HG03354 (cell line): Measurements from ENCODE around the gene SHROOM3.
"Not testable (repeated sequence)": the region's sequence is repeated elsewhere in the genome, so short reads cannot be mapped to it uniquely, and the experiment has no call there.

Experiments used
- ATAC-seq: cut with Tn5 transposase; IDR thresholded peaks from one replicate; pipeline ENCODE4 v1.9.1; 2021; ENCODE audit warnings: mild to moderate bottlenecking; ENCODE audit not compliant: unreplicated experiment, poor library complexity, severe bottlenecking

SHROOM3 gene

GRCh38 chr4:76608549-76608948 lies 173.5 kb downstream of the SHROOM3 start:
- not testable (repeated sequence) for ATAC-seq

GRCh38 chr4:76610751-76611547 lies 175.9 kb downstream of the SHROOM3 start:
- ATAC-seq = no peak

- ATAC-seq = no peak
These were observed 176.7 kb downstream of the SHROOM3 start for GRCh38 chr4:76611616-76612207.

- ATAC-seq = no peak
These were observed 179.6 kb downstream of the SHROOM3 start for GRCh38 chr4:76614589-76614988.

GRCh38 chr4:76615999-76616398 lies 181.0 kb downstream of the SHROOM3 start:
- ATAC-seq = no peak

GRCh38 chr4:76616526-76616925 lies 181.5 kb downstream of the SHROOM3 start:
- ATAC-seq = no peak

DNA sequence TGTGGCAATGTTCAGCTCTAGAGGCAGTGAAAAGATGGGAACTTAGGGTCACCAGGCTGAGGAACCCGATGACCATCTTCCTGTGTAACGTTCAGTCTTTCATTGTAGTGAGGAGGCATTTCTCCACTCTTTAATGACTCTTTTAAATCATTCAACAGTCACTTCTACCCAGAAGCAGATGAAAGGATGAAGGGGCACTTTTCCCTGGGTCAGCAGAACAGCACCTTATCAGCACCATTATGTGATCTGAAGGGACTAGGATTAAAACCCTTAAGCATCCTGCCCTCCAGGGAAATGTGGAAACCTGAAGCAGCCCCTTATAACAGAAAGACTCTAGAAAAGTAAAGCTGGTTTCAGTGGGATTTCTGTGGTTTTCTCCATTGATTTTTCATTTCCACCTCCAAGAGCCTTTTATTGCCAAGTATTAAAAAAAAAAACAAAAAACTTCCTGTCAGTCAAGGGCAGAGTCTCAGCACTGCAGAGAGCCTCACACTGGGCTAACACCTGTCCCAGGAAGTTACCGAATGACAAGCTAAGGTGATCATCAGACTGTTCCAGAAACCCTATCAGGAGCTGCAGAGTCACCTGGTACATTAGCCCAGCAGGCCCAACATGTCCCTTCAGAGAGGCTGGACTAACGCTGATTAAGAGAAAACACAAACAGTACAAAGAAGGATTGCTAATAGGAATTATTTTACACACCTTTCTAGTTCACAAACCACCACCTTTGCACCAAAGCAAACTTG lies 185.9 kb downstream of the SHROOM3 start:
- ATAC-seq = no peak

DNA sequence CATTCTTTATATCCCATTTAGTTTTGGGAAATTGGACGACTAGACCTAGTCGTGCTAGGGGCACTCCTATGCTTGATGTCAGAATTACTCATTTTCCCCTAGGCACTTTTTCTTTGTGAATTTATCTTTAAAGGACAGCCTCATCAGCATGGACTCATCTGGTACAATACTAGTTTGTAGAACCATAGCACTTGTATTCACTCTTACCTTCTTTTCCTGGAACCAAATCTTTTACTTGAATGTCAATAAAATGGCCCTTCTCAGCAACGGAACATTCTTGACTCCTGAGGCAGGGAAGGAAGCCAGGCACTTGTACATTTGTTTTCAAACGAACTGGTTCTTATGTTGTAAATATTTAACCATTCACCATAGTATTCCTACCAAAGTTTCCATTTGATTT lies 187.1 kb downstream of the SHROOM3 start:
- ATAC-seq = no peak

DNA sequence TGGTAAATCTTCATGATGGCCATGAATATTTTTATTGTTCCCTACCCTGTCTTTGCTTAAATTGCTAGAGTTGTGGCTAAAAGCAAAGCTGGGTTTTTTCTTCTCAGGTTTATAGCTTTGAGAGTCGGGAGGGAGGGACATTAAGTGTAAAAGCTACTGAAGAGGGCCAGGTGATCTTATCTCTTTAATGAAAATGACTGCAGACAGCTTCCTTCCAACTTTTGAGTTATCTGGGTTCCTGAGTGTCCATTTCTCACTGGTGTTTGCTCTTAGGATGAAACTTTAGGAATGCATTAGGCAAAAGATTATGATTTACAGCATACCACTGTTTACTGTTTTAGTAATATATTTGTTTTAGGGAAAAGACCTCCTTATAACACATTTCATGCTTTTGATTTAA lies 187.7 kb downstream of the SHROOM3 start:
- ATAC-seq = no peak

DNA sequence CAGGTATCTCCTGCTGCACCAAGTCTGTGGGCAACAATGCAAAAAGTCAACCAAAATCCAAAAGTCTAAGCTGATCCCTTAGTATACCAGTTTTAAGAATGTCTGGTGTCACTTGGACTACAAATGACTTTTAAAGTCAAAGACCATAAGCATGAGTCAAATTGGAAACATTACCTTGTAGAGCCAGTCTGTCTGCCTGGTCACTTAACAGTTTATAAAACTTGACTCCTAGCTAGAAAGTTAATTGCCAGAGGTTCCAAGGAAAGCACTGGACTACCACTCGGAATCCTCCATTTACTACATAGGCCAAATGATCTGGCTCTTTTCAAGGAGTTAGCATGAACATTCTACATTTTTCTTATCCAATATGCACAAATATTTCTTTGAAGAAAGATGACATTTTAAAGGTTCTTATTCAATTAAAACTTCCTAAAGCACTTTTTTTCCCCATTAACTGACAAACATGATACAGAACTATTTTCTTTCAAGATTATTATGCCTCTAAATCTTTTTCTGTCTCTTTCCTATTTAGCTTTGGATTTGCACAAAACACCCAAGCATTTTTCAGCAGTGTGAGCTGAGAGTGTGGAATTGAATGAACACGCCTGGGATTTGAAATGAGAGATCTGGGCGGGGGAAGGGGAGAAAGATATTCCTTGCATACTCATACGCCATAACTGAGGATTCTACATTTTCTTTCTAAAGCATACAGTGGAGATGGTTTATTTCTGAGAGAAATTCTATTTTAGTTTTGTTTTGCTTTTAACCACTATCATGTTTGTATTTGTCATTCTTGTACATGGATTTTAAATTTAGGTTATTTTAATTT lies 188.4 kb downstream of the SHROOM3 start:
- no peak for ATAC-seq

- ATAC-seq = no peak
These were observed 189.2 kb downstream of the SHROOM3 start for GRCh38 chr4:76624241-76624681.

DNA sequence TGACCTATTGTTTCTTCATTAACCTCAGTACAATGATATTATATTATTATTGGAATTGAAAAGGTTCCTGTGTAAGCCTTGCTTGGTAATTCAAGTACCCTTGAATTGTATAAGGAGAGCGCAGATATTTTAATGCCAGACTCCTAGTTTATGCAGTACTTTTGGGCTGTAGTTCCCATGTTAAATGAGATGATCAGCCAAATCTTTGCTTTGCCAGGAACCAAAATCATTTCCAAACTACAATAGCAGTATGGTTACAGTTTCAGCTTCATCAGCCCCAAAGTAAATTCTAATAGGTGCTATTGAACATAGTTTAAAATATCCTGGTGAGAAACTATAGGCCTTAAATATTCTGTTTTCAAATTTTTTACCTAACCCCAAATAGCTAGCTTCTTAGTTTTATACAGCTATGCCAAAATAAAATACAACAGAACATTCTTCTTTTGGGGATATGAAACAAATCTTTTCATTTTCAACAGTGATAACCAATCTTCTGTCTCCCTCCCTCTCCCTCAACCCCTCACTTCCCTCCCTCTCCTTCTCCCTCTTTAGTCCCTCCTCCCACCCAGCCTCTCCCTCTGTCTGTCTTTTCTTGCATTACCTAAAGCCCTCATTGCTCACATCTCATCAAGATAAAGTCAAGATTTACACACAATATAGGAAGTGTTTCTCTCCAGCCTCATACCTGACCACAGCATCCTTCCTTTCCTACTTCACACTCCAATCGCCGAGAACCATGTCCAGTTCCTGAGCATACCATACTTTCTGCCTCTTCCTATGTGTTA lies 190.1 kb downstream of the SHROOM3 start:
- no peak for ATAC-seq

DNA sequence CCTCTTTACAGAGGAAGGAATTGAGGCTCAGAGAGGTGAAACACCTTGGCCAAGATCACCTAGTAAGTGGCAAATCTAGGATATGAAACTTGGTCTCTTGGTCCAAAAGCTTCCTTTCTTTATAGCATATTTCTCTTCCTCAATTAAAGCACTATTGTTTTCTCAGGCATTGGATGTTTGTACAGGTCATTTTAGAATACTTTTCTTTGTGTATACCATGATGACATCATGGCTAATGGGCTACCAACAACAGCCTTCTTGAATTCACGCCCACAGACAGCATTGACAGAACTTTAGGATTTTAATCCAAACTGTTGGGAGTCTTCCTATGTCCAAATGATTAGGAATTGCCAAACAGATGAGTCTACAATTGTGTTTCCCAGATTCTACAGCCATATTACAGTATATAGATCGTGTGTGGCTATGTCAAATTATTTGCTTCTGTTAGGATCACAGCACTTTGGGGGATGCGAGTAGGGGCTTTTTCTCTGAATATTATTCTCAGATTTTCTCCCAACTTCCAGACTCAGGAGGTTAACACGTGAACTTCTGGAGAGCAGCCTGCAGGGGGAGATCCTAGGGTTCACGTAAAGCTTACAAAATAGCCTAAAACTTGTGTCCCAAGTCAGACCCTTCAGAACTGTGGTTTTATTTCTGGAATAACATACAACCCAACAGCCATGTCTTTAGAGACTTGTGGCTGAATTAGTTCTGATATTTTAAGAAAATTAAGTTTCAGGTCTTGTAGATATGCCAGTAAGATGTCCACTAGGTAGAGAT lies 191.8 kb downstream of the SHROOM3 start:
- ATAC-seq = no peak

DNA sequence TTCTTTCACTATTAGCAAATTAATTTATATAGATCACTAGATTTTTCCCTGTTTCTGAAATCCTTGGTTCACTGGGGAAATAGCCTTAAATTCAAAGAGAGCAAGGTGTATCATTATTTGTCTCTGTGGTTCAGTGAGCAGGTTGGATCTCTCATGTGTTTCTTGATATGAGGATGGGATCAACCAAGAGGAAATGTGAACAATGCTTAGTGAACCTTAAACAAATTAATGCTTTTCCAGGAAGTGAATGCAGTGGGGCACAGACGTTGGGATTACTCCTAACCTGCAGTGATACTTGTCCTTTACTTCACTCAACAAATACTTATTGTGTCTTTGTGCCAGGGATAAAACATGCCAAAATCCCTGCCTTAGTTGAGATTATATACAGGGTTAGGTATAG lies 193.2 kb downstream of the SHROOM3 start:
- ATAC-seq = no peak

- ATAC-seq = no peak
These were observed 195.7 kb downstream of the SHROOM3 start for GRCh38 chr4:76630741-76631140.

GRCh38 chr4:76634220-76634619 lies 199.2 kb downstream of the SHROOM3 start:
- ATAC-seq = no peak

GRCh38 chr4:76637712-76638361 lies 202.8 kb downstream of the SHROOM3 start:
- no peak for ATAC-seq

DNA sequence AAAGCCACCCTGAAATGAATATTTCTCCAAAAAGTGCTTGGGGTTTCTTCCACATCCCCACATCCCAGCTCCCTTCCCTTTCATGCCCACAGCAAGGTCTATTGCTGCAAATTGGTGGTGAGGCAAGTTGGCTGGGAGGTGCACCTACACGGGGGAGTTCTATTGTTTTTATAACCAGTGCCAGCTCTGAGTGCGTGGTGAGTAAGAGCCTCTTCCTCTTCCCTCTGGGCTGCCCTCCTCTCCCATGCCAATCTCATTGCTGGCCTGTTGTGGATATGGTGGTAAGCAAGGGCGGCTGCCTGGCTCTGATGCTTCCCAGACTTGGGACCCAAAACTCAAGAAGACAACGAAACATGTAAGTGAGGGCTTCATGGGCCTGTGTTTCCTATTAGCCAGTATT lies 204.3 kb downstream of the SHROOM3 start:
- ATAC-seq = no peak
